M059J (cell line): ENCODE data around the gene CCDC6. TPM values are rescaled to one million over a fixed set of nuclear protein-coding genes. Genes with fewer than 3 reads are reported as not detected.
"Not testable (repeated sequence)": the region's sequence is repeated elsewhere in the genome, so short reads cannot be mapped to it uniquely, and the experiment has no call there.

Source experiments
- DNase-seq: peaks from one replicate; pipeline ENCODE4 v3.0.0-alpha.2; 2012; ENCODE audit warnings: low read depth
- total RNA-seq: library from RNA; depleted of rRNA; stranded (reverse); fragments of >200 nt; shearing (Covaris generic); gene quantifications from 2 replicates; pipeline ENCODE4 v1.2.3, GENCODE V29; 2014; rRNA removed

CCDC6 gene
- total RNA-seq, 1 experiment from 2014 or later = 18.6 TPM

GRCh38 chr10:59770689-59771088 lies 135.7 kb downstream of the CCDC6 start:
- no peak for DNase-seq

GRCh38 chr10:59762505-59762904 lies 143.9 kb downstream of the CCDC6 start:
- no peak for DNase-seq

GRCh38 chr10:59757966-59758365 lies 148.4 kb downstream of the CCDC6 start:
- peak; percentile 25 for DNase-seq

- no peak for DNase-seq
Measured at GRCh38 chr10:59754951-59755350, 151.4 kb downstream of the CCDC6 start.

- no peak for DNase-seq
Measured at GRCh38 chr10:59753267-59753666, 153.1 kb downstream of the CCDC6 start, which contains the start of gene MRLN. Gene MRLN, minus strand, starts transcription at chr10:59753455.

GRCh38 chr10:59752278-59752940 lies 153.9 kb downstream of the CCDC6 start:
- no peak for DNase-seq

- no peak for DNase-seq
Measured at GRCh38 chr10:59750155-59750945, 156.0 kb downstream of the CCDC6 start.

GRCh38 chr10:59748834-59749233 lies 157.5 kb downstream of the CCDC6 start:
- no peak for DNase-seq

- no peak for DNase-seq
Measured at GRCh38 chr10:59745163-59745650, 161.1 kb downstream of the CCDC6 start.

- DNase-seq = not testable (repeated sequence)
Measured at GRCh38 chr10:59744762-59745161, 161.6 kb downstream of the CCDC6 start.

GRCh38 chr10:59744156-59744555 lies 162.2 kb downstream of the CCDC6 start:
- DNase-seq = not testable (repeated sequence)

GRCh38 chr10:59741583-59741982 lies 164.8 kb downstream of the CCDC6 start:
- no peak for DNase-seq

GRCh38 chr10:59741048-59741447 lies 165.3 kb downstream of the CCDC6 start:
- no peak for DNase-seq

Other genes starting within 250 kb of the CCDC6 start
- gene SLC16A9, start 196.7 kb downstream of the CCDC6 start, total RNA-seq = 0.07 TPM in 1 of 2 replicates, not detected in the other
- gene MRLN, start 153.1 kb downstream of the CCDC6 start, total RNA-seq = not detected in 2 replicates